ENCODE results near the gene FOXP2. TPM values are rescaled to one million over a fixed set of nuclear protein-coding genes. Genes with fewer than 3 reads are reported as not detected.

Gene FOXP2
- total and polyA plus RNA-seq, 2 of the 13 experiments (the other 11 are each of a cell fraction or from before 2014, with no cell fraction given) = 0.90 TPM; not detected in 1

GRCh38 chr7:114688443-114689055 is 273.9 kb downstream of the FOXP2 start:
- BruUV-seq (replicated peaks) = no TSS peak
- ChIA-PET POLR2A (no interaction called here), CTCF (ENCODE audit: low intra/inter-chr PET ratio, low total read pairs) (no interaction called here)
- TF ChIP-seq TEF (CRISPR knock-in tag; IDR thresholded peaks at IDR 0.05) (no peak), SOX13 (IDR thresholded peaks at IDR 0.05) (no peak), SOX13 (CRISPR knock-in tag; conservative IDR thresholded peaks at IDR 0.05 in 1 of 2, IDR thresholded peaks at IDR 0.05 in 1 of 2) (no peak), SP2 (CRISPR knock-in tag; IDR thresholded peaks at IDR 0.05) (no peak), KLF12 (CRISPR knock-in tag; IDR thresholded peaks at IDR 0.05; ENCODE audit: borderline replicate concordance) (no peak), ZNF747 (CRISPR knock-in tag; IDR thresholded peaks at IDR 0.05; ENCODE audit: borderline replicate concordance) (no peak), ASH2L (IDR thresholded peaks at IDR 0.05; ENCODE audit: insufficient read length, low read depth, low read length) (no peak), IRF9 (CRISPR knock-in tag; IDR thresholded peaks at IDR 0.05; ENCODE audit: borderline replicate concordance) (no peak), PRPF4 (IDR thresholded peaks at IDR 0.05; ENCODE audit: low read depth, low read length, poor library complexity, severe bottlenecking) (no peak), ZNF275 (CRISPR knock-in tag; IDR thresholded peaks at IDR 0.05; ENCODE audit: borderline replicate concordance) (no peak), ZNF280D (CRISPR knock-in tag; IDR thresholded peaks at IDR 0.05) (no peak), SSRP1 (CRISPR knock-in tag; IDR thresholded peaks at IDR 0.05) (no peak), ZNF230 (CRISPR knock-in tag; IDR thresholded peaks at IDR 0.05) (no peak), TAF1 (CRISPR knock-in tag; IDR thresholded peaks at IDR 0.05) (no peak), ZFP37 (CRISPR knock-in tag; IDR thresholded peaks at IDR 0.05; ENCODE audit: borderline replicate concordance) (no peak), CEBPG (CRISPR knock-in tag; IDR thresholded peaks at IDR 0.05) (no peak), PCBP2 (optimal IDR thresholded peaks at IDR 0.05; ENCODE audit: low read depth, low read length, poor library complexity, severe bottlenecking) (no peak), ZNF773 (CRISPR knock-in tag; IDR thresholded peaks at IDR 0.05; ENCODE audit: borderline replicate concordance) (no peak), FLYWCH1 (CRISPR knock-in tag; IDR thresholded peaks at IDR 0.05) (no peak), ZNF496 (CRISPR knock-in tag; IDR thresholded peaks at IDR 0.05; ENCODE audit: insufficient replicate concordance) (no peak)

More at GRCh38 chr7:114688443-114689055, 273.9 kb downstream of the FOXP2 start:
- Histone ChIP-seq H2AFZ (ENCODE audit: low read length) (no peak overlapping the region), H3K27ac (ENCODE audit: extremely low read length, insufficient read depth, low read length) (no peak overlapping the region), H4K20me1 (ENCODE audit: insufficient read depth, low read length) (no peaks in the 10 kb centered on the region), H3K4me2 (ENCODE audit: low read depth, low read length) (no peak overlapping the region), H3K4me1 (ENCODE audit: insufficient read depth, low read length) (no peaks in the 10 kb centered on the region), H3K9ac (ENCODE audit: insufficient read depth, low read depth, low read length) (no peak overlapping the region), H3K27me3 (ENCODE audit: control insufficient read depth in 1 of 2, insufficient read depth in 2 of 2, low read length in 2 of 2) (no peaks in the 10 kb centered on the region), H3K36me3 (replicated peaks in 1 of 2; ENCODE audit: control insufficient read depth in 1 of 2, insufficient read depth in 2 of 2, low read length in 2 of 2) (no peaks in the 10 kb centered on the region), H3K9me3 (ENCODE audit: low read length) (no peaks in the 10 kb centered on the region), H3K79me2 (ENCODE audit: insufficient read depth, low read length) (no peaks in the 10 kb centered on the region), H3K4me3 (replicated peaks in 1 of 3; ENCODE audit: insufficient read depth in 1 of 3, low read depth in 2 of 3, low read length in 3 of 3) (no peak overlapping the region)
- FAIRE-seq (no peak), ATAC-seq (no peak), DNase-seq (ENCODE audit: low spot score) (no peak)
- WGBS (ENCODE audit: low lambda C conversion rate) = 7% methylated on average over 2 of the region's 2 CpGs
- intact Hi-C loops (cut with micrococcal nuclease; ENCODE audit: unreplicated experiment) (no loop called here), in situ Hi-C loops (cut with HindIII; ENCODE audit: extremely low pct_ligation_motif_present, low pct_unique_long_range_greater_than_20kb) (no loop called here)
